ENCODE results near the gene SPATA18.

GRCh38 chr4:52051615-52052474, 741 bp downstream of the SPATA18 start:
- no peak for TF ChIP-seq YY1 (IDR thresholded peaks at IDR 0.05; ENCODE audit: insufficient read depth, insufficient read length)
- no peak for TF ChIP-seq ZNF274 (IDR thresholded peaks at IDR 0.05; ENCODE audit: low read depth, low read length)
- TF ChIP-seq SUZ12 (IDR thresholded peaks at IDR 0.05; ENCODE audit: extremely low read depth, insufficient read depth, insufficient read length) = no peak
